Fibroblast of the aortic adventitia (primary cell): Measurements from ENCODE around the gene SUMF2. TPM values are rescaled to one million over a fixed set of nuclear protein-coding genes. Genes with fewer than 3 reads are reported as not detected.
"Not testable (repeated sequence)": the region's sequence is repeated elsewhere in the genome, so short reads cannot be mapped to it uniquely, and the experiment has no call there.

Experiments used
- DNase-seq: peaks from one replicate; pipeline ENCODE4 v3.0.0-alpha.2; 2010; ENCODE audit warnings: low read depth
- H3K4me3 ChIP-seq: 2 replicates; pipeline ENCODE4 v1.5.1; 2011; ENCODE audit warnings: low read depth, mild to moderate bottlenecking, control low read depth, low read length, moderate library complexity
- total RNA-seq: library from RNA; depleted of rRNA; stranded (reverse); fragments of >200 nt; gene quantifications from 2 replicates; pipeline ENCODE4 v1.2.3, GENCODE V29; 2012; ENCODE audit warnings: low replicate concordance
- TF ChIP-seq, protein P1 (sequence below): IDR thresholded peaks from 2 replicates; pipeline ENCODE4 v1.5.1; 2011; ENCODE audit warnings: mild to moderate bottlenecking, low read length, control low read depth, inconsistent platforms; ENCODE audit not compliant: insufficient read depth

The SUMF2 gene
- total RNA-seq, 1 donor = 199 TPM

DNA sequence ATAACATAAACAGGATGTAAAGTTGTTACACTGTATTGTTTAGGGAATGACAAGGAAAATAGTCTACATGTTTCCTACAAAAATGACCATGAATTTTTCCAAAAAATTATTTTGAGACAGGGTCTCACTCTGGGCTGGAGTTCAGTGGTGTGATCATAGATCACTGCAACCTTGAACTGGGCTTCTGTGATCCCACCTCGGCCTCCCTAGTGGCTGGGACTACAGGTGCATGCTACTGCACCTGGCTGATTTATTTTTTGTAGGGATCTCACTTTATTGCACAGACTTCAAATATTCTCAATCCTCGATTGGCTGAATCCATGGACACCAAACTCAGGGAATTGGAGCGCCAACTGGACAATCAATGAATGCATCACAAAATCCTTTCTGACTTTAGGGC is 35.6 kb downstream of the SUMF2 start:
- H3K4me3 ChIP-seq = no peak overlapping the region
- TF ChIP-seq, protein P1, sequence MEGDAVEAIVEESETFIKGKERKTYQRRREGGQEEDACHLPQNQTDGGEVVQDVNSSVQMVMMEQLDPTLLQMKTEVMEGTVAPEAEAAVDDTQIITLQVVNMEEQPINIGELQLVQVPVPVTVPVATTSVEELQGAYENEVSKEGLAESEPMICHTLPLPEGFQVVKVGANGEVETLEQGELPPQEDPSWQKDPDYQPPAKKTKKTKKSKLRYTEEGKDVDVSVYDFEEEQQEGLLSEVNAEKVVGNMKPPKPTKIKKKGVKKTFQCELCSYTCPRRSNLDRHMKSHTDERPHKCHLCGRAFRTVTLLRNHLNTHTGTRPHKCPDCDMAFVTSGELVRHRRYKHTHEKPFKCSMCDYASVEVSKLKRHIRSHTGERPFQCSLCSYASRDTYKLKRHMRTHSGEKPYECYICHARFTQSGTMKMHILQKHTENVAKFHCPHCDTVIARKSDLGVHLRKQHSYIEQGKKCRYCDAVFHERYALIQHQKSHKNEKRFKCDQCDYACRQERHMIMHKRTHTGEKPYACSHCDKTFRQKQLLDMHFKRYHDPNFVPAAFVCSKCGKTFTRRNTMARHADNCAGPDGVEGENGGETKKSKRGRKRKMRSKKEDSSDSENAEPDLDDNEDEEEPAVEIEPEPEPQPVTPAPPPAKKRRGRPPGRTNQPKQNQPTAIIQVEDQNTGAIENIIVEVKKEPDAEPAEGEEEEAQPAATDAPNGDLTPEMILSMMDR = no peak
- DNase-seq = no peak

DNA sequence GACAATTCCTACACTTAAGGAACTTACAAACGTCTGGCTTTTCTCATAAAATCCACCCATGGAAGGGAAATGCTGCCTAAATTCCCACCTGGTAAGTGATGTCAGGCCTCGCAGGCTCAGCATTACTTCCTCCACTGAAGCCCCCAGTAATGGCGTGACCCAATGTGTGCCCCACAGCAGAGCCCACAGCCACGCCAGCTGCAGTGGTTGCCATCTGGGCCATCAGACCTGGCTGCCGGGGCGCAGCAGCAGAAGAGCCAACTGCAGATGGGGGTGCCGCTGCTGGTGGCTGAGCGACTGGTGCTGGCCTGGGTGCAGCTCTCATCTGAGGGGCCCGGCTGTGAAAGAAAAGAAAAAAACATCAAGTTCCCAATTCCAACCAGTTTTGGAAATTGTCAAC is 40.1 kb downstream of the SUMF2 start:
- H3K4me3 ChIP-seq, DNase-seq: not testable (repeated sequence)

DNA sequence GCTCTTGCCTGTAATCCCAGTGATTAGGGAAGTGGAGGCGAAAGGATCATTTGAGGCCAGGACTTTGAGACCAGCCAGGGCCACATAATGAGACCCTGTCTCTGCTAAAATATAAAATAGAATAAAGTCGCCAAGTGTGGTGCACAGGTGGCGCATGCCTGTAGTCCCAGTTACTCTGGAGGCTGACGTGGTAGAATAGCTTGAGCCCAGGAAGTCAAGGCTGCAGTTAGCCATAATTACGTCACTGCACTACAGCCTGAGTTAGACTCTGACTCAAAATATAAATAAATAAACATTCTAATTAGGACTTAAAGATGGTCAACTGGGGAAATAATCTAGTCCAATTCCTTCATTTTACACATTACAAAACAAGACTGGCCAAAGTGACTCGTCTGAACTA is 41.4 kb downstream of the SUMF2 start:
- TF ChIP-seq, protein P1 = no peak
- peak overlapping the region; percentile 95 for H3K4me3 ChIP-seq
- peak; percentile 77 for DNase-seq

DNA sequence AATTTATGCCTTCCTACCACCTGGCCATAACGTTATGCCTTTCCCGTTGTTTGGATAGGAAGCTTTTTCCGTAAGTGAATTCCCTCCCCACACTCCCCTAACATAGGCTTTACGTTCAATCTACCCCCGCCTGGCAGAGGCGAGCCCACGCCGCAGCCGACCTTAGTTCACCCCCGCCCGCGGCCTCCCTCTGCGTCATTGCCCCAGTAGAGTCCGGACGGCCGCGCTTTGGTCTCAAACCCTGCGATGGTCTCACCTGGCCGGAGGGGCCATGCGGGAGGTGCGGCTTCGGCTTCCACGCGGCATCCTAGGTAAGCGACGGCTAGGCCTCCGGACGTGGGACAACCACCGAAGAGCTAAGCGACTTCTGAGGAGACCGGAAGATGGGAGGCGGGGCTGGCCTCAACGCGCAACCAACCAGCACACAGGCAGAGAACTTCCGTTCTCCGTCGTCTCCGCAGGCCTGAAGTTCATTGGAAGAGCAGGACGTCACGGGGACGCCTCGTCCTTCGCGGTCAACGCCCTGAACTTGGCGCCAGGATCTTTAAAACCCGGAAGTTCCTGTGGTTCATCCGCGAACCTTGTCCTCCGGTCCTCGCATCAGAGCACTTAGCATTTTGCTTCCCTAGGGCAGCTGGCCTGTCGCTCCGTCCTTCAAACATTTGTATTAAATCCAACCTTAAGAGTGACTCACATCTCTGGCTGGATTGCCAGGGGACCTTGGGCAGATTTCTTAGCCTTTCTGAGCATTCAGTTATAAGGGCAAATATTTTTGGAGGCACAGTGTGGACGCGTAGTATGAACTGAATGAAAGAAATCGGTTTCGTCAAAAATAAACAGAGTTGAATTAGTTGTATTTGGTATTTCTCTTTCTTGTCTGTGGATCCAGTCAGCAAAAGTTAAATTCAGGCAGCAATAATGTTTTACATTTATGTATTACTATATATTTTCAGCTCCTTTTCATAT is 42.3 kb downstream of the SUMF2 start, which contains the start of gene CHCHD2:
CHCHD2 (minus strand) TSS at position 369 of the 966 bp plus-strand sequence; CDS start at position 306, 63 bp downstream.
- H3K4me3 ChIP-seq = peak within 1 kb of the TSS; percentile 95
- peak; percentile 99 for DNase-seq
- TF ChIP-seq, protein P1 = no peak

DNA sequence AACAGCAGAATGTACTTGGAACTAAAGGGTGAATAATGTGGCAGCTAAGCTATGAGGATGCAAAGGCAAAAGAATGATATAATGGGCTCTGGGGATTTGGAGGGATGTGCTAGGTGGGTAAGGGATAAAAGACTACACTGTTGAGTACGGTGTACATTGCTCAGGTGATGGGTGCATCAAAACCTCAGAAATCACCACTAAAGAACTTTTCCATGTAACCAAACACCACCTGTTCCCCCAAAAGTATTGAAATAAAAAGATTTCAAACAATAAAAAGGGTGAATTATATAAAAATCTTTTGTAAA is 43.8 kb downstream of the SUMF2 start:
- TF ChIP-seq, protein P1 = no peak

DNA sequence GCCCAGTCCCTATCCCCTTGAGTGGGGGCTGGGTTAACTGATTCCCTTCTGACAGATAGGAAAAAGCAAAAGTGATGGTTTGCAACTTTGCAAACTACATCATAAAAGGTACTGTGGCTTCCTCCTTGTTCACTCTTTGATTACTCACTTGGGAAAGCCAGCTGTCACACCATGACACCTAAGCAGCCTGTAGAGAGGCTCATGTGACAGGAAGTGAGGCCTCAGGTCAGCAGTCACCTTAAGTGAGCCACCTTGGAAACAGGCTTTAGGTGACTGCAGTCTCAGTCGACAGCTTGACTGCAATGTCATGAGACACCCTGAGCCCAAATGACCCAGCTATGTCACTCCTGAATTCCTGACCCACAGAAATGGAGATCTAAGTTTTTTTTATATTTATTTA is 46.5 kb downstream of the SUMF2 start:
- no peak for DNase-seq
- TF ChIP-seq, protein P1 = no peak
- H3K4me3 ChIP-seq = no peak overlapping the region

More for the DNA sequence above, 43.8 kb downstream of the SUMF2 start:
- no peak for DNase-seq
- no peak overlapping the region for H3K4me3 ChIP-seq

DNA sequence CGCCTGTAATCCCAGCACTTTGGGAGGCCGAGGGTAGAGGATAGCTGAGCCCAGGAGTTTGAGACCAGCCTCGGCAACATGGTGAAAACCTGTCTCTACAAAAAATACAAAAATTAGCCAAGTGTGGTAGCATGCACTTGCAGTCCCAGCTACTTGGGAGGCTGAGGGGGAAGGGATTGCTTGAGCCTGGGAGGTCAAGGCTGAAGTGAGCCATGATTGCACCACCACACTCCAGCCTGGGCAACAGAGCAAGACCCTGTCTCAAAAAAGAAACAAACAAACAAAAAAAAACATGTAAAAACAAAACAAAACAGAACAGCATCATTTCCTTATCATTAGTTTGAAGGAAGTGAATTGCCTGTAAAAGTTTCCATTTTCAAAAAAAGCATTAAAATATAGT is 48.2 kb downstream of the SUMF2 start:
- DNase-seq, H3K4me3 ChIP-seq: not testable (repeated sequence)
